ENCODE results near the gene FUBP1. TPM values are rescaled to one million over a fixed set of nuclear protein-coding genes. Genes with fewer than 3 reads are reported as not detected.

Gene FUBP1
- total and polyA plus RNA-seq, 2 of the 13 experiments (the other 11 are each of a cell fraction or from before 2014, with no cell fraction given), result 98.1 to 166 TPM

- peak; percentile 64; the same call in 1 of the 2 replicates for TF ChIP-seq RAD21 (CRISPR knock-in tag; IDR thresholded peaks at IDR 0.05)
- TF ChIP-seq ASH2L (IDR thresholded peaks at IDR 0.05; ENCODE audit: insufficient read length, low read depth, low read length), result peak; percentile 77
- TF ChIP-seq SIX4 (CRISPR knock-in tag; IDR thresholded peaks at IDR 0.05), result peak; percentile 90
- no peak for TF ChIP-seq RNF219 (CRISPR knock-in tag; IDR thresholded peaks at IDR 0.05)
- TF ChIP-seq EP300 (IDR thresholded peaks at IDR 0.05; ENCODE audit: low read depth in 2 of 2, low read length in 2 of 2), result 0 out of 4 replicates have a peak, but pooled peaks of 1 of the 2 experiments have one; percentile 2
- no peak for TF ChIP-seq EP300 (CRISPR knock-in tag; IDR thresholded peaks at IDR 0.05; ENCODE audit: borderline replicate concordance)
- peak; percentile 91 for TF ChIP-seq GATA4 (IDR thresholded peaks at IDR 0.05; ENCODE audit: borderline replicate concordance, low read depth)
- TF ChIP-seq RFXAP (CRISPR knock-in tag; IDR thresholded peaks at IDR 0.05; ENCODE audit: borderline replicate concordance), result no peak
- TF ChIP-seq HMGXB4 (CRISPR knock-in tag; IDR thresholded peaks at IDR 0.05; ENCODE audit: borderline replicate concordance in 1 of 2, low read depth in 1 of 2), result 0 out of 4 replicates have a peak, but pooled peaks of 1 of the 2 experiments have one; percentile 17
- TF ChIP-seq ZNF83 (CRISPR knock-in tag; IDR thresholded peaks at IDR 0.05; ENCODE audit: borderline replicate concordance), result no peak
- TF ChIP-seq SNRNP70 (IDR thresholded peaks at IDR 0.05; ENCODE audit: low read depth, low read length), result no peak
- no peak for TF ChIP-seq PAF1 (CRISPR knock-in tag; IDR thresholded peaks at IDR 0.05)
- no peak for TF ChIP-seq ZMYM2 (CRISPR knock-in tag; IDR thresholded peaks at IDR 0.05)
- no peak for TF ChIP-seq KLF12 (CRISPR knock-in tag; IDR thresholded peaks at IDR 0.05; ENCODE audit: borderline replicate concordance)
- no peak for TF ChIP-seq NFAT5 (CRISPR knock-in tag; IDR thresholded peaks at IDR 0.05)
- no peak for TF ChIP-seq IRX3 (CRISPR knock-in tag; IDR thresholded peaks at IDR 0.05; ENCODE audit: borderline replicate concordance, low read depth)
- TF ChIP-seq CSRNP1 (CRISPR knock-in tag; IDR thresholded peaks at IDR 0.05), result no peak
These were observed 25.2 kb upstream of the FUBP1 start (continued) for GRCh38 chr1:78003882-78004718.
